Loucy (cell line): ENCODE measurements around the gene DPM1.

Experiments used
- CTCF ChIP-seq: fragments of 200-600 bp; sonication (generic); conservative IDR thresholded peaks from 2 replicates; pipeline ENCODE4 v1.5.1; 2014; ENCODE audit warnings: mild to moderate bottlenecking, antibody characterized with exemption, low read length
- EZH2phosphoT487 ChIP-seq: fragments of 200-600 bp; IDR thresholded peaks from 2 replicates; pipeline ENCODE4 v1.6.1; 2018; ENCODE audit warnings: antibody characterized with exemption, mild to moderate bottlenecking, moderate library complexity, borderline replicate concordance

- TF ChIP-seq CTCF (no peak), EZH2phosphoT487 (no peak)
Observed at GRCh38 chr20:50967586-50967985, 9.3 kb upstream of the DPM1 start.
